GM12865 (cell line): ENCODE measurements around the gene C1S.

Source experiments
- DNase-seq: peaks from one replicate; pipeline ENCODE4 v3.0.0; 2010; ENCODE audit warnings: low read depth
- H3K4me3 ChIP-seq: 2 replicates; pipeline ENCODE4 v1.5.1; 2011; ENCODE audit warnings: mild to moderate bottlenecking, low read depth, low read length, control low read depth
- TF ChIP-seq, protein P1 (sequence below): IDR thresholded peaks from 2 replicates; pipeline ENCODE4 v1.5.1; 2011; ENCODE audit warnings: low read length, control low read depth, low read depth, inconsistent platforms; ENCODE audit not compliant: insufficient read depth; ENCODE audit errors: missing control alignments

C1S gene

GRCh38 chr12:7058850-7059395 is 1.6 kb upstream of the C1S start:
- no peak overlapping the region for H3K4me3 ChIP-seq
- TF ChIP-seq, protein P1, sequence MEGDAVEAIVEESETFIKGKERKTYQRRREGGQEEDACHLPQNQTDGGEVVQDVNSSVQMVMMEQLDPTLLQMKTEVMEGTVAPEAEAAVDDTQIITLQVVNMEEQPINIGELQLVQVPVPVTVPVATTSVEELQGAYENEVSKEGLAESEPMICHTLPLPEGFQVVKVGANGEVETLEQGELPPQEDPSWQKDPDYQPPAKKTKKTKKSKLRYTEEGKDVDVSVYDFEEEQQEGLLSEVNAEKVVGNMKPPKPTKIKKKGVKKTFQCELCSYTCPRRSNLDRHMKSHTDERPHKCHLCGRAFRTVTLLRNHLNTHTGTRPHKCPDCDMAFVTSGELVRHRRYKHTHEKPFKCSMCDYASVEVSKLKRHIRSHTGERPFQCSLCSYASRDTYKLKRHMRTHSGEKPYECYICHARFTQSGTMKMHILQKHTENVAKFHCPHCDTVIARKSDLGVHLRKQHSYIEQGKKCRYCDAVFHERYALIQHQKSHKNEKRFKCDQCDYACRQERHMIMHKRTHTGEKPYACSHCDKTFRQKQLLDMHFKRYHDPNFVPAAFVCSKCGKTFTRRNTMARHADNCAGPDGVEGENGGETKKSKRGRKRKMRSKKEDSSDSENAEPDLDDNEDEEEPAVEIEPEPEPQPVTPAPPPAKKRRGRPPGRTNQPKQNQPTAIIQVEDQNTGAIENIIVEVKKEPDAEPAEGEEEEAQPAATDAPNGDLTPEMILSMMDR, result no peak
- DNase-seq, result no peak

- TF ChIP-seq, protein P1, result no peak
- no peak overlapping the region for H3K4me3 ChIP-seq
- no peak for DNase-seq
These were observed 738 bp upstream of the C1S start for GRCh38 chr12:7059780-7060179.

GRCh38 chr12:7061138-7061537 is 620 bp downstream of the C1S start:
- DNase-seq, result no peak
- H3K4me3 ChIP-seq, result no peak overlapping the region
- TF ChIP-seq, protein P1, result no peak

DNA sequence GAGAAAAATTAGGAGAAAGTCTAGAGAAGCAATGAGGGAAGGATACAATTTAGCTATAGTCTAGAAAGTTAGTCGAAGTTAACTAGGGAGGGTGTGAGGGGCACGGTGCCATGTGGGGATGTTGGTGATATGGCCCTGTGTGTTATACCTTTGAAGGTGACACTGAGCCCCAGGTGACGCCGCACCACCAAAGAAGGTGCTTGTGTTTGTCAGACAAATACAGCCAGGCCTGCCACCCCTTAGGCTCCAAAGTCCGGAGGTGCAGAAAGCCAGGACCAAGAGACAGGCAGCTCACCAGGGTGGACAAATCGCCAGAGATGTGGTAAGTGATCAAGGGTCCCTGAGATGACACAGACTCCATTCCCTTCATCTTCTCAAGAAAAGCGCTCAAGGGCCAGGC is 1.1 kb downstream of the C1S start:
- no peak for DNase-seq
- TF ChIP-seq, protein P1, result no peak
- H3K4me3 ChIP-seq, result no peak overlapping the region

DNA sequence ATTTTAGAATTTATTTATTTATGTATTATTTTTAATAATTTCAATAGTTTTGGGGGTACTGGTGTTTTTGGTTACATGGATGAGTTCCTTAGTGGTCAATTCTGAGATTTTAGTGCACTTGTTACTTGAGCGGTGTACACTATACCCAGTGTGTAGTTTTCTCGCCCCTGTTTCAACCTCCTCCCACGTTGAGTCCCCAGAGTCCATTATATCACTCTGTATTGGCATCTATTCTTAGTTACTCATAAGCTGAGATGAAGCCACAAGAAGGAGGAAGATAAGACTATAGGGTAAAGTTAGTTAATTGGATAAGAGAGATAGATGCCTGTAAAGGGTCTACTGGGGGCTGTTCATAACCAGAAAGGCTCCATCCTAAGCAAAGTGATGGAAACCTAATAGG is 4.0 kb downstream of the C1S start:
- TF ChIP-seq, protein P1, result no peak
- DNase-seq, result no peak
- no peak overlapping the region for H3K4me3 ChIP-seq

DNA sequence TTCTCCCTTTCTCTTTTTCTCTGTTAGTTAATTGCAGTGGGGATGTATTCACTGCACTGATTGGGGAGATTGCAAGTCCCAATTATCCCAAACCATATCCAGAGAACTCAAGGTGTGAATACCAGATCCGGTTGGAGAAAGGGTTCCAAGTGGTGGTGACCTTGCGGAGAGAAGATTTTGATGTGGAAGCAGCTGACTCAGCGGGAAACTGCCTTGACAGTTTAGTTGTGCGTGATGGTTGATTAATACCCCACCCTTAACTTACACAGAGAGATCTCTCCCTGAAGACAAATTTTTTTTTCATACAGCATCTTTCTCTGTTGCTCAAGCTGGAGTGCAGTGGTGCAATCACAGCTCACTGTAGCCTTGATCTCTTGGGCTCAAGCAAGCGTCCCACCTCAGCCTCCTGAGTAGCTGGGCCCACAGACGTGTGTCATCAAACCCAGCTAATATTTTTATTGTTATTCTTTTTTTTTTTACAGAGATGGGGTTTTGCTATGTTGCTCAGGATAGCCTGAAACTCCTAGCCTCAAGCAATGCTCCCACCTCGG is 4.6 kb downstream of the C1S start:
- no peak for DNase-seq
- H3K4me3 ChIP-seq, result no peak overlapping the region
- TF ChIP-seq, protein P1, result no peak

- TF ChIP-seq, protein P1, result no peak
- no peak overlapping the region for H3K4me3 ChIP-seq
- no peak for DNase-seq
These were observed 6.1 kb downstream of the C1S start for GRCh38 chr12:7066596-7066995.
